Transverse colon (tissue), 4 donors: Measurements from ENCODE around the gene GALNT17. TPM values are rescaled to one million over a fixed set of nuclear protein-coding genes. Genes with fewer than 3 reads are reported as not detected.

Source experiments
- DNase-seq: peaks from one replicate; pipeline ENCODE4 v3.0.0-alpha.2; 2019
- H3K27ac ChIP-seq, 4 donors: fragments of 200-600 bp; sonication (generic); 2 replicates each; pipeline ENCODE4 v1.5.1; 2016 to 2018; ENCODE audit warnings: inconsistent platforms in 4 of 4
- H3K27me3 ChIP-seq: fragments of 200-600 bp; sonication (generic); 2 replicates; pipeline ENCODE4 v1.5.1; 2017; ENCODE audit warnings: inconsistent platforms
- H3K36me3 ChIP-seq, 4 donors: fragments of 200-600 bp; sonication (generic); 2 replicates each; pipeline ENCODE4 v1.5.1; 2017 to 2019; ENCODE audit warnings: inconsistent platforms in 4 of 4
- H3K4me1 ChIP-seq, 4 donors: fragments of 200-600 bp; sonication (generic); 2 replicates each; pipeline ENCODE4 v1.5.1; 2017 to 2020; ENCODE audit warnings: inconsistent platforms in 4 of 4
- H3K4me3 ChIP-seq, 4 donors: fragments of 200-600 bp; sonication (generic); 1 replicate in 1 of 4; 2 replicates in 3 of 4; pipeline versions ENCODE4 v1.5.1 to v1.6.1; 2017 to 2019; ENCODE audit warnings: inconsistent platforms in 4 of 4
- H3K9me3 ChIP-seq, 2 donors: fragments of 200-600 bp; sonication (generic); 2 replicates each; pipeline ENCODE4 v1.5.1; 2017 to 2019; ENCODE audit warnings: inconsistent platforms in 2 of 2
- CTCF ChIP-seq, 5 experiments: fragments of 200-600 bp in 3 of 5; fragments of 450-650 bp in 2 of 5; sonication (generic) in 3 of 5; IDR thresholded peaks; 1 replicate in 2 of 5; 2 replicates in 3 of 5; pipeline ENCODE4 v1.5.1; 2016 to 2017; ENCODE audit warnings: antibody characterized with exemption in 5 of 5, inconsistent platforms in 3 of 5, mild to moderate bottlenecking in 2 of 5, moderate library complexity in 1 of 5
- EP300 ChIP-seq: sonication (generic); formaldehyde crosslinking; IDR thresholded peaks from one replicate; pipeline ENCODE4 v1.6.1; 2017; ENCODE audit warnings: antibody characterized with exemption, low read depth
- POLR2A ChIP-seq: fragments of 450-650 bp; IDR thresholded peaks from one replicate; pipeline ENCODE4 v1.6.1; 2016; ENCODE audit warnings: antibody characterized with exemption, mild to moderate bottlenecking, moderate library complexity
- POLR2AphosphoS5 ChIP-seq, 3 donors: sonication (generic); formaldehyde crosslinking; IDR thresholded peaks; one replicate each; pipeline ENCODE4 v1.6.1; 2016; ENCODE audit warnings: antibody characterized with exemption in 3 of 3
- WGBS, 2 donors: methylation state at CpG; one replicate each; pipeline ENCODE4 v1.1.5; 2018; ENCODE audit warnings: low coverage in 1 of 2; 5-methylcytosine and 5-hydroxymethylcytosine counted together
- in situ Hi-C, 4 donors: fragments of 200-750 bp; cut with MboI; loops; one replicate each; pipeline versions ENCODE4 v1.15.0 to v1.15.1; 2017; ENCODE audit warnings: low sequenced_read_pairs in 3 of 4, low pct_ligation_motif_present in 1 of 4, low pct_unique_long_range_greater_than_20kb in 1 of 4
- intact Hi-C: fragments of 100-400 bp; cut with DNase I; formaldehyde crosslinking; loops from one replicate; pipeline ENCODE4 v1.15.1; 2023; ENCODE audit warnings: low total_unique reads
- total RNA-seq, 4 donors: library from RNA; depleted of rRNA; stranded (reverse); fragments of >200 nt; gene quantifications; one replicate each; pipeline ENCODE4 v1.1.0, GENCODE V29; 2016

Gene GALNT17
- total RNA-seq, result 1 to 10 TPM; 2.6 to 6.6 (median 5.7) TPM

GRCh38 chr7:71132127-71132376, at the start of gene GALNT17:
GALNT17 (plus strand) TSS chr7:71132144.
- peak within 1 kb of the TSS; percentile 33 to 59 (median 48) for H3K4me3 ChIP-seq
- no peaks in the 10 kb centered on the region for H3K4me1 ChIP-seq
- WGBS, 2 donors, result 59% methylated on average over 32 of the region's 34 CpGs; no CpG with 5 or more reads in 1 of the 2 donors
- intact Hi-C loops, result no loop called here
- peak within 1 kb of the TSS; percentile 48 to 78 (median 64) for H3K27ac ChIP-seq
- TF ChIP-seq CTCF (IDR thresholded peaks at IDR 0.05) (no peak), EP300 (no peak), POLR2A (no peak), POLR2AphosphoS5 (IDR thresholded peaks at IDR 0.05) (no peak)
- in situ Hi-C loops, result no loop called here
- no peaks in the 10 kb centered on the region for H3K9me3 ChIP-seq
- no peak for DNase-seq
- peaks cover 24% of the 10 kb centered on the region for H3K27me3 ChIP-seq
- H3K36me3 ChIP-seq, result no peaks in the 10 kb centered on the region

DNA sequence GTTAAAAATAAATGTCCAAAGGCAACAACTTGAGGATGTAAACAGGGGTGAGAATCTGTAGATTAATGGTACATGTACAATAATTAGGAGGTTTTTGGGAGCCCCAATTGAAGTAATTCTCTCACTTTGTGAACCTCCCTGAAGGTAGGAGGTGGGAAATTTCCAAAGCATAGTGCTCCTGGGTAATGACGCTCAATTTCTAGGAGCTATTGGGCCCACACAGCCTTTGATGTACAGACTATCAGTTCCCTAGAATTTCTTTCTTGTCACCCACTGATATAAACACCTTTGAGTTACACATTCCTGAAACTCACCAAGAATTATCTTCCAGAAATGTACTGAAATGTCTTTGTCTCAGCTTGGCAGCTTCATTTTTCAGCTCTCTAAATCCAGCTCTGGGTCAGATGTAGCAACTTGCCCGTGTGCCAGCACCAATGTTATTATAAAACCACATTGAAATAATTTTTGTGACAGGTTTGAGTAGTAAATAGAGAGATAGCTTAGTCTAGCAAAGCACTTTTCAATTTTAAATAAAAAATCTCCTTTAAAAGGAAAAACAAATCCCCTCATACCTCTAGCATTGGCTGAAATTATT, 36.6 kb upstream of the GALNT17 start:
- intact Hi-C loops (no loop called here), in situ Hi-C loops (no loop called here)
- H3K4me3 ChIP-seq, result no peak overlapping the region
- H3K36me3 ChIP-seq, result no peaks in the 10 kb centered on the region
- peaks cover 5 to 10% of the 10 kb centered on the region in 2 donors for H3K9me3 ChIP-seq
- no peak for DNase-seq
- no peak for TF ChIP-seq POLR2AphosphoS5 (IDR thresholded peaks at IDR 0.05)
- H3K4me1 ChIP-seq, result no peaks in the 10 kb centered on the region
- H3K27ac ChIP-seq, result no peak overlapping the region
- H3K27me3 ChIP-seq, result no peaks in the 10 kb centered on the region
- WGBS, 2 donors, result 70 to 79% methylated on average over 2 of the region's 2 CpGs

DNA sequence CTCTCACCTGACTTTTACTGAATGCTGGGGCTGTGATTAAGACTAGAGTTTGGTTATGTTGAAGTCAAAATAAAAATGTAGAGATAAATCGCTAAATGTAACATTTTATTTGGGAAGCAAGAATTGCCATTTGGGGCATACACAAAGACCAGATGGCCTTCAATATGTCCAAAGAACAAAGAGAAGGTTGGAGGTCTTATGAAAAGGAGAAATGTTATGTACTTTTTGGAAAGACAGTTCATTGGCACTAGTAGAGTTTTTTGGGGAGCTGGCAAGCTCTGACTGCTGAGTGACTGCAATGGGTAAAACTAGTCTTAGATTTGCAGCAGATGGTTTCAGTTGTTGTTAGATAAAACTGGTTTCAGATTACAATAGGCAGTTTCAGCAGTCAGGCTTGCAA, 35.6 kb upstream of the GALNT17 start:
- Histone ChIP-seq H3K36me3 (no peaks in the 10 kb centered on the region), H3K27me3 (no peaks in the 10 kb centered on the region), H3K4me1 (no peaks in the 10 kb centered on the region), H3K9me3 (peaks cover 5 to 10% of the 10 kb centered on the region in 2 donors), H3K27ac (no peak overlapping the region), H3K4me3 (no peak overlapping the region)
- in situ Hi-C loops, result no loop called here
- intact Hi-C loops, result no loop called here
- 90 to 100% methylated on average over 1 of the region's 1 CpG for WGBS, 2 donors
- DNase-seq, result no peak
- no peak for TF ChIP-seq POLR2A
- no peak for TF ChIP-seq CTCF (IDR thresholded peaks at IDR 0.05)
- no peak for TF ChIP-seq POLR2AphosphoS5 (IDR thresholded peaks at IDR 0.05)
- TF ChIP-seq EP300, result no peak

DNA sequence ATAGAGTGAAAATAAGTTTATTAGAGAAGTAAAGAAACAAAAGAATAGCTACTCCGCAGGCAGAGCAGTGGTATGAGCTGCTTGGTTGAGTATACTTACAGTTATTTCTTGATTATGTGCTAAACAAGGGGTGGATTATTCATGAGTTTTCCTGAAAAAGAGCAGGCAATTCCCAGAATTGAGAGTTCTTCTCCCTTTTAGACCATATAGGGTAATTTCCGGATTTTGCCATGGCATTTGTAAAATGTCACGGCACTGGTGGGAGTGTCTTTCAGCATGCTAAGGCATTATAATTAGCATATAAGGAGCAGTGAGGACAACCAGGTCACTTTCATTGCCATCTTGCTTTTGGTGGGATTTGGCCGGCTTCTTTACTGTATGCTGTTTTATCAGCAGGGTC, 25.7 kb upstream of the GALNT17 start:
- H3K36me3 ChIP-seq, result no peaks in the 10 kb centered on the region
- intact Hi-C loops, result no loop called here
- no peaks in the 10 kb centered on the region for H3K9me3 ChIP-seq
- H3K4me3 ChIP-seq, result no peak overlapping the region
- no peaks in the 10 kb centered on the region for H3K4me1 ChIP-seq
- no peaks in the 10 kb centered on the region for H3K27me3 ChIP-seq
- WGBS, 2 donors, result 83 to 86% methylated on average over 1 to 4 of the region's 4 CpGs
- TF ChIP-seq POLR2A (no peak), EP300 (no peak), CTCF (IDR thresholded peaks at IDR 0.05) (no peak), POLR2AphosphoS5 (IDR thresholded peaks at IDR 0.05) (no peak)
- H3K27ac ChIP-seq, result no peak overlapping the region
- no peak for DNase-seq
- in situ Hi-C loops, result no loop called here

GRCh38 chr7:71112436-71112835, 19.5 kb upstream of the GALNT17 start:
- WGBS, 2 donors, result 39 to 58% methylated on average over 4 of the region's 4 CpGs
- Histone ChIP-seq H3K27ac (no peak overlapping the region), H3K4me3 (no peak overlapping the region), H3K27me3 (no peaks in the 10 kb centered on the region), H3K36me3 (no peaks in the 10 kb centered on the region), H3K9me3 (no peaks in the 10 kb centered on the region), H3K4me1 (no peaks in the 10 kb centered on the region)
- no peak for DNase-seq
- intact Hi-C loops (no loop called here), in situ Hi-C loops (no loop called here)
- TF ChIP-seq CTCF (IDR thresholded peaks at IDR 0.05), result no peak
- TF ChIP-seq POLR2A, result no peak
- no peak for TF ChIP-seq EP300
- no peak for TF ChIP-seq POLR2AphosphoS5 (IDR thresholded peaks at IDR 0.05)
